GM12891 (cell line): ENCODE measurements around the gene EHMT1. TPM values are rescaled to one million over a fixed set of nuclear protein-coding genes. Genes with fewer than 3 reads are reported as not detected.

Experiments
- DNase-seq: peaks from one replicate; pipeline ENCODE4 v3.0.0; 2011; ENCODE audit warnings: low spot score; ENCODE audit not compliant: insufficient read length
- FAIRE-seq: peaks from 2 replicates; lab custom pipeline; 2011; peaks lifted over from hg19 to GRCh38; lab: Jason Lieb, UNC
- PAX5 ChIP-seq: IDR thresholded peaks from 2 replicates; pipeline ENCODE4 v1.6.1; 2011; ENCODE audit warnings: low read length, moderate library complexity, mild to moderate bottlenecking; ENCODE audit not compliant: insufficient read depth, severe bottlenecking
- POLR2A ChIP-seq: IDR thresholded peaks from 2 replicates; pipeline ENCODE4 v1.6.1; 2011; ENCODE audit warnings: low read depth, low read length, control low read depth
- POLR2AphosphoS5 ChIP-seq: IDR thresholded peaks from 2 replicates; pipeline ENCODE4 v1.6.1; 2011; ENCODE audit warnings: low read depth, low read length, control low read depth
- POU2F2 ChIP-seq: IDR thresholded peaks from 2 replicates; pipeline ENCODE4 v1.6.1; 2011; ENCODE audit warnings: low read depth, mild to moderate bottlenecking, control low read depth, low read length, moderate library complexity
- SPI1 ChIP-seq: IDR thresholded peaks from 2 replicates; pipeline ENCODE4 v1.6.1; 2011; ENCODE audit warnings: low read depth, low read length, control low read depth
- TAF1 ChIP-seq: IDR thresholded peaks from 2 replicates; pipeline ENCODE4 v1.6.1; 2011; ENCODE audit warnings: low read depth, low read length, control low read depth
- polyA plus RNA-seq: library from polyadenylated mRNA; unstranded; fragments of >200 nt; gene quantifications from one replicate; pipeline ENCODE4 v1.2.1, GENCODE V29; 2012; ENCODE audit warnings: low read depth, missing spikeins, inconsistent platforms; ENCODE audit not compliant: missing spikeins

The EHMT1 gene
- polyA plus RNA-seq = 37.8 TPM

GRCh38 chr9:137618105-137619067, at the start of gene EHMT1:
Gene EHMT1, plus strand, starts transcription at chr9:137619005. Its CDS starts 24 bp downstream, at chr9:137619029.
- DNase-seq = peak; percentile 98
- FAIRE-seq = peak; percentile 88
- TF ChIP-seq POLR2AphosphoS5 = peak; percentile 75
- peak; percentile 74 for TF ChIP-seq POLR2A
- TF ChIP-seq POU2F2 = peak; percentile 25; the same call in 1 of the 2 replicates
- no peak for TF ChIP-seq TAF1

DNA sequence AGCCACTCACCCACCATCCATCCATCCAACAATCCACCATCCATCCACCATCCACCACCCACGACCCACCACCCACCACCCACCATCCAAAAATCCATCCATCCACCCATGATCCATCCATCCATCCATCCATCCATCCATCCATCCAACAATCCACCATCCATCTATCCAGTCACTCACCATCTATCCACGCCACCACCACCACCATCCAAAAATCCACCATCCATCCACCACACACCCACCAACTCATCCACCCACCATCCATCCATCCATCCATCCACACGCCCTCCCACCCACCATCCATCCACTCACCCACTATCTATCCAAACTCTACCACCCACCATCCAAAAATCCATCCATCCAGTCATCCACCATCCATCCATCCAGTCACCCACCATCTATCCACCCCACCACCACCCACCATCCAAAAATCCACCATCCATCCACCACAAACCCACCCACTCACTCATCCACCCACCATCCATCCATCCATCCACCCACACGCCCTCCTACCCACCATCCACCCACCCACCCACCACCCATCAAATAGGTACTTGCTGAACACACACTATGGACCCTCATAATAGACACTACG, 49.1 kb upstream of the EHMT1 start:
- FAIRE-seq (no peak), DNase-seq (no peak)
- TF ChIP-seq POU2F2 (no peak), POLR2A (no peak), PAX5 (no peak), TAF1 (no peak), SPI1 (no peak), POLR2AphosphoS5 (no peak)

- TF ChIP-seq POLR2AphosphoS5 (no peak), SPI1 (no peak)
- DNase-seq (no peak), FAIRE-seq (no peak)
Measured at GRCh38 chr9:137570566-137570965, 48.2 kb upstream of the EHMT1 start.

DNA sequence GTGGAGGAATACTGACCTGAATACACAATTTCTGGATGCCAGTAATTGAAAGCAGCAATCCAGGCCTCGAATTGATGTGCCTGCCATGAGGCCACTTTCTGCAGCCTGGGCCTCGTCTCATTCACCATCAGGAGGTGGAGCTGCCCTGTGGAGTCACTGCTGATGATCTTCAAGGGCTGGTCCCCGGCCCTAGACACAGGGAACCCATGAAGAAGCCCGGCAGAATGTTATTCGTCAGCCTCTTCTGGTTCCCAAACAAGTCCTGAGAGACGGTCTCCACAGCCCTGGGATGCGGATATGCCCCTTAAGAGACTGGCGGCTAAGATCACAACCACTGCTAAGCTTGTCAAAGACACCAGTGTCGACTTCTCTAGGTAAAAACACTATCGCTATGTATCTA, 44.6 kb upstream of the EHMT1 start:
- no peak for FAIRE-seq
- TF ChIP-seq PAX5 (no peak), POLR2A (no peak), POLR2AphosphoS5 (no peak), SPI1 (no peak)

DNA sequence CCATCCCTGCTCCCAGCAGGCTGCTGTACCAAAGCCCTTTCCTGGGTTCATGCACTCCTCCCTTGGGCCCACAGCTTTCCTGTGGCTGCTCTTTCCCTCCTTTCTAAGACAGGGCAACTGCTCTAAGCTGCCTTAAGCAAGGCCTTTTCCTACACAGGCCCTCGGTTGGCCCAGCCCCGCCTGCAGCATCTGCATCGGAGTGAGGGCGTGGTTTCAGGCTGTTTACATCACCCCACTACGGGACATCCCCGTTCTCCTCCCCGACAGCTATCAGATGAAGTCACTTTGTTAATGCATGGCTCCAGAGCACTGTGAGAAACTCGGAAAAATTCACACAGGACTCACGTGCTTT, 43.5 kb upstream of the EHMT1 start:
- no peak for FAIRE-seq
- no peak for TF ChIP-seq POU2F2
- no peak for DNase-seq

More for the DNA sequence above, 44.6 kb upstream of the EHMT1 start:
- no peak for DNase-seq

DNA sequence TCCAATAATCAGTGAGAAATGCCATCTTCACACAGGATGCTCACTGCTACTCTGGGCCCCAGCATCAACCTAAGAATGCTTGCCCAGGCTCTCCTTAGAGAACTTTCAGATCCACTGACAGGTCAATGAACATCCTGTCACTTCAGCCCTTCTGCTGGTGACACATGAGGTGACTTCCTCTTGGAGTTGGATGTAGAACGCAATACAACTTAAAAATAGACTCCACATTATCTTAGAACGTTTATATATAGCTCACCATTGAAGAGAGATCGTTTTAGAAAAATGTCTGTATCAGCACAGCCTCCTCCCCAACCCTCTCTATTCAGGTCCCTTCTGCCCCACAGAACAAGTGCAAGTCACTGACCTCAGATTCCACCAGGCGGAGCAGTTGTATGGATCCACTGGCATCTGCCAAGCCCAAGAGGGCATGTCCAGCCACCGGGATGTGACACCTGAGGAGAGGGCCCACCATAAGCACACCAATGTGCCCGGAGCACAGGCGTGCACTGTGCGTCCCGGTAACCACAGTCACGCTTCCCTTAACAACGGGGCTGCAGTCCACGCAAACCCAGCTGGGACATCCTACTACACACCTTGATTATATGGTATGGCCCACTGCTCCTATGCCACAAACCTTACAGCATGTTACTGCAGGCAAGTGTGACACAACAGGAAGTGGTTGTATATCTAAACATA, 42.9 kb upstream of the EHMT1 start:
- DNase-seq (no peak), FAIRE-seq (no peak)
- TF ChIP-seq SPI1 = 0 out of 2 replicates have a peak, but pooled peaks have one; percentile 12
- TF ChIP-seq POU2F2 = no peak

- TF ChIP-seq TAF1 (no peak), POLR2A (peak; percentile 61), POU2F2 (peak; percentile 15; the same call in 1 of the 2 replicates), POLR2AphosphoS5 (peak; percentile 52; the same call in 1 of the 2 replicates), SPI1 (no peak), PAX5 (no peak)
- FAIRE-seq = peak; percentile 95
- peak; percentile 100 for DNase-seq
Measured at GRCh38 chr9:137578518-137579258, 40.1 kb upstream of the EHMT1 start, which contains the start of gene DPH7. Gene DPH7, minus strand, starts transcription at chr9:137578925. Its CDS starts 148 bp downstream, at chr9:137578777.

DNA sequence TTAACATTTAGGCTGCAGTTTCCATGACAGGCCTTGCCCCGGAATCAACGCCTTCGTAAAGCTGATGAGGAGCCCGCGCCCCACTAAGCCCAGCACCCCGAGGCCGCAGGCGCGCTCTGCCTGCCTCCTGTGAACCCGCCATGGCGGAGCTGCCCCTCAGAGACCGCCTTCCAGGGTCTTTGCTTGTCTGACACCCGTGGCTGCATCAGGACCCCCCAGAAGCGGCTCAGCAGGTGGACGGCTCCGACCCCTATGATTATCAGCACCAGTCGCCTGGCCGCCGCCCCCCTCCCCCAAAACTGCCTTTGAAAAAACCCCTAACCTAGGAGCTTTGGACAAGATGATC, 39.6 kb upstream of the EHMT1 start:
- TF ChIP-seq TAF1 = no peak
- DNase-seq (no peak), FAIRE-seq (no peak)

GRCh38 chr9:137580209-137580953, 38.4 kb upstream of the EHMT1 start:
- FAIRE-seq (no peak), DNase-seq (no peak)
- no peak for TF ChIP-seq TAF1
- no peak for TF ChIP-seq SPI1
- peak; percentile 42; the same call in 1 of the 2 replicates for TF ChIP-seq POLR2AphosphoS5

DNA sequence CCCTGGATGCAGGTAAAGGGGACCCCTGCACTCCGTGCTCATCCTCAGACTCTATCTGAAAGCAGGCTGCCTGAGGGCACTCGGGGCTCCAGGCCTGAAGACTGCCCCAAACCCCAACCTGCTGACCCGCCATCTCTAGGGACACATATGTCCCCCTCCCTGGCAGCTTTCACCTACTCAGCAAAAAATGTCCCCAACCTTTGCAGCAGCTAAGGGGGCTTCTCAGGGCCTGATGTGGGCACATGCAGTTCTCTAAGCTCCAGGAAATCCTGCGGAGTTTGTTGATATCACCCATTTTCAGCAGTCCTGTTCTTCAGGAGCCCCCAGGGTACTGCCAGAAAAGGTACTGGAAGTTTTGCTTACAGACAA, 37.9 kb upstream of the EHMT1 start:
- DNase-seq = no peak
- FAIRE-seq = no peak
- TF ChIP-seq POLR2AphosphoS5 (no peak), SPI1 (no peak), POLR2A (no peak), TAF1 (no peak), PAX5 (no peak), POU2F2 (no peak)
